IMR-90 (cell line): ENCODE results near the gene ZNF280A. TPM values are rescaled to one million over a fixed set of nuclear protein-coding genes. Genes with fewer than 3 reads are reported as not detected.

Experiments used
- ATAC-seq: fragments of 200-7000 bp; cut with Tn5 transposase; 2 replicates; pipeline ENCODE4 v1.9.1; 2020; ENCODE audit warnings: low read depth, mild to moderate bottlenecking, moderate library complexity
- BruUV-seq: library from RNA; stranded (reverse); fragments of 400-500 nt; replicated peaks from 2 replicates; lab custom pipeline; 2021; lab: Mats Ljungman, UMichigan
- CTCF ChIA-PET: fragments of 300-600 bp; formaldehyde crosslinking; extraction: SDS; loops from one replicate; lab custom pipeline; 2021; ENCODE audit warnings: antibody characterized with exemption; lab: Yijun Ruan, JAX
- POLR2A ChIA-PET: fragments of 300-600 bp; sonication (Branson Sonifier 250); formaldehyde crosslinking; loops from one replicate; lab custom pipeline; 2022; ENCODE audit warnings: antibody characterized with exemption; ENCODE audit not compliant: unreplicated experiment; lab: Charles Lee
- DNase-seq: peaks from one replicate; pipeline ENCODE4 v3.0.0; 2013
- H2AFZ ChIP-seq: replicated peaks from 2 replicates; pipeline ENCODE3; 2013; ENCODE audit warnings: low read length, mild to moderate bottlenecking; ENCODE audit not compliant: poor library complexity
- H2AK5ac ChIP-seq: 2 replicates; pipeline ENCODE4 v1.6.1; 2013; ENCODE audit warnings: low read depth, low read length, inconsistent platforms
- H2AK9ac ChIP-seq: replicated peaks from 2 replicates; pipeline ENCODE3; 2013; ENCODE audit warnings: mild to moderate bottlenecking, low read depth, low read length, moderate library complexity; ENCODE audit not compliant: poor library complexity
- H2BK120ac ChIP-seq: 2 replicates; pipeline ENCODE4 v1.6.1; 2013; ENCODE audit warnings: low read depth, low read length, inconsistent platforms
- H2BK15ac ChIP-seq: 3 replicates; pipeline ENCODE4 v1.6.1; 2013; ENCODE audit warnings: low read depth, low read length, inconsistent platforms
- H2BK20ac ChIP-seq: 2 replicates; pipeline ENCODE4 v1.6.1; 2013; ENCODE audit warnings: low read depth, mild to moderate bottlenecking, inconsistent platforms, low read length, moderate library complexity
- H2BK5ac ChIP-seq: 2 replicates; pipeline ENCODE4 v1.6.1; 2013; ENCODE audit warnings: mild to moderate bottlenecking, low read depth, low read length, inconsistent platforms; ENCODE audit not compliant: poor library complexity, severe bottlenecking
- H3K14ac ChIP-seq: replicated peaks from 2 replicates; pipeline ENCODE4 v1.6.1; 2013; ENCODE audit warnings: low read depth, low read length, inconsistent platforms
- H3K18ac ChIP-seq: 2 replicates; pipeline ENCODE4 v1.6.1; 2013; ENCODE audit warnings: low read depth, low read length, control low read depth
- H3K23ac ChIP-seq: 2 replicates; pipeline ENCODE4 v1.6.1; 2013; ENCODE audit warnings: low read depth, low read length, inconsistent platforms
- H3K27ac ChIP-seq: 2 replicates; pipeline ENCODE4 v1.5.1; 2013; ENCODE audit warnings: mild to moderate bottlenecking, control low read depth, low read length; ENCODE audit not compliant: insufficient read depth
- H3K27me3 ChIP-seq: 2 replicates; pipeline ENCODE4 v1.6.1; 2013; ENCODE audit warnings: low read length; ENCODE audit not compliant: control insufficient read depth, insufficient read depth
- H3K36me3 ChIP-seq: 2 replicates; pipeline ENCODE4 v1.6.1; 2013; ENCODE audit warnings: low read length, mixed read lengths; ENCODE audit not compliant: control insufficient read depth, insufficient read depth
- H3K4ac ChIP-seq: 2 replicates; pipeline ENCODE4 v1.6.1; 2013; ENCODE audit warnings: low read depth, low read length, inconsistent platforms
- H3K4me1 ChIP-seq: 2 replicates; pipeline ENCODE4 v1.6.1; 2013; ENCODE audit warnings: low read length, mixed read lengths; ENCODE audit not compliant: control insufficient read depth, insufficient read depth
- H3K4me2 ChIP-seq: 2 replicates; pipeline ENCODE4 v1.6.1; 2013; ENCODE audit warnings: low read depth, mild to moderate bottlenecking, control low read depth, low read length, moderate library complexity
- H3K4me3 ChIP-seq: 2 replicates; pipeline ENCODE4 v1.5.1; 2013; ENCODE audit warnings: low read depth, mild to moderate bottlenecking, control low read depth, low read length, moderate library complexity; ENCODE audit not compliant: insufficient read depth
- H3K56ac ChIP-seq: 2 replicates; pipeline ENCODE4 v1.6.1; 2013; ENCODE audit warnings: low read length, inconsistent platforms; ENCODE audit not compliant: insufficient read depth; ENCODE audit errors: extremely low read depth
- H3K79me1 ChIP-seq, 2 experiments: 2 replicates each; pipeline ENCODE4 v1.6.1; 2013; ENCODE audit warnings: low read length in 2 of 2, inconsistent platforms in 1 of 2, low read depth in 1 of 2
- H3K9ac ChIP-seq: 2 replicates; pipeline ENCODE4 v1.6.1; 2013; ENCODE audit warnings: low read depth, low read length, control low read depth
- H3K9me1 ChIP-seq: 2 replicates; pipeline ENCODE4 v1.6.1; 2013; ENCODE audit warnings: low read length, inconsistent platforms; ENCODE audit not compliant: insufficient read depth
- H3K9me3 ChIP-seq: 2 replicates; pipeline ENCODE4 v1.6.1; 2013; ENCODE audit warnings: low read length; ENCODE audit not compliant: control insufficient read depth, insufficient read depth
- H4K20me1 ChIP-seq: 2 replicates; pipeline ENCODE4 v1.6.1; 2013; ENCODE audit warnings: low read length, inconsistent platforms; ENCODE audit not compliant: insufficient read depth
- H4K5ac ChIP-seq: 2 replicates; pipeline ENCODE4 v1.6.1; 2013; ENCODE audit warnings: mild to moderate bottlenecking, low read depth, low read length, control low read depth
- H4K8ac ChIP-seq, 2 experiments: 2 replicates each; pipeline ENCODE4 v1.6.1; 2013; ENCODE audit warnings: low read depth in 2 of 2, low read length in 2 of 2, control low read depth in 1 of 2, inconsistent platforms in 1 of 2
- H4K91ac ChIP-seq: 2 replicates; pipeline ENCODE4 v1.6.1; 2013; ENCODE audit warnings: low read depth, low read length, inconsistent platforms; ENCODE audit not compliant: insufficient read depth
- CTCF ChIP-seq: conservative IDR thresholded peaks from 2 replicates; pipeline ENCODE4 v1.5.1; 2012; ENCODE audit warnings: mild to moderate bottlenecking, low read depth, low read length, improper control_type of control experiment
- RAD21 ChIP-seq: IDR thresholded peaks from 2 replicates; pipeline ENCODE4 v1.6.1; 2012; ENCODE audit warnings: low read length, improper control_type of control experiment
- WGBS, 2 experiments: methylation state at CpG; one replicate each; pipeline versions ENCODE4 v1.1.5 to v1.1.7; 2013; ENCODE audit warnings: missing lambda C conversion rate in 2 of 2; ENCODE audit not compliant: insufficient read length in 1 of 2; ENCODE audit errors: extremely low coverage in 2 of 2; 5-methylcytosine and 5-hydroxymethylcytosine counted together
- dilution Hi-C: fragments of 300-500 bp; cut with HindIII; formaldehyde crosslinking; loops from one replicate; pipeline ENCODE4 v1.14.3; 2018; ENCODE audit warnings: low sequenced_read_pairs; ENCODE audit not compliant: unreplicated experiment
- in situ Hi-C: fragments of 300-500 bp; cut with MboI; formaldehyde crosslinking; loops from 3 replicates; pipeline ENCODE4 v1.14.3; 2019; ENCODE audit warnings: low sequenced_read_pairs, inconsistent platforms, mixed read lengths
- intact Hi-C: fragments of 100-400 bp; cut with micrococcal nuclease; formaldehyde crosslinking; loops from 2 replicates; pipeline ENCODE4 v1.10.0; 2022
- polyA plus RNA-seq, 3 experiments: library from polyadenylated mRNA; depleted of rRNA; stranded (reverse); fragments of >200 nt; gene quantifications; 2 replicates each; pipeline ENCODE4 v1.2.3, GENCODE V29; 2012; ENCODE audit warnings: low replicate concordance in 1 of 3
- total RNA-seq: library from RNA; depleted of rRNA; stranded (reverse); fragments of >200 nt; gene quantifications from 2 replicates; pipeline ENCODE4 v1.2.3, GENCODE V29; 2012

The ZNF280A gene
- total and polyA plus RNA-seq, 2 of the 4 experiments (the other 2 are of a cell fraction), result not detected

GRCh38 chr22:22558972-22559603 is 39.0 kb upstream of the ZNF280A start, which contains the start of gene PRAME:
Gene PRAME (minus strand): TSS chr22:22559265. CDS start chr22:22556832, 2,433 bp downstream.
- Histone ChIP-seq H3K56ac (no peak within 1 kb of the TSS), H3K4ac (no peak within 1 kb of the TSS), H3K4me2 (no peak within 1 kb of the TSS), H3K27ac (no peak within 1 kb of the TSS), H4K8ac (no peak within 1 kb of the TSS), H2AFZ (peak within 1 kb of the TSS; percentile 67), H3K4me1 (no peaks in the 10 kb centered on the region), H3K9me1 (no peaks in the 10 kb centered on the region; the same call in 1 of the 2 replicates), H4K20me1 (no peaks in the 10 kb centered on the region), H3K18ac (no peak within 1 kb of the TSS), H2BK120ac (no peak within 1 kb of the TSS), H3K9me3 (no peaks in the 10 kb centered on the region), H3K9ac (no peak within 1 kb of the TSS), H2BK15ac (no peak within 1 kb of the TSS), H2BK5ac (no peak within 1 kb of the TSS), H3K14ac (no peak within 1 kb of the TSS), H3K4me3 (no peak within 1 kb of the TSS), H2AK5ac (no peak within 1 kb of the TSS), H3K23ac (no peak within 1 kb of the TSS), H4K91ac (no peak within 1 kb of the TSS), H3K27me3 (no peaks in the 10 kb centered on the region; the same call in 1 of the 2 replicates), H2AK9ac (no peak within 1 kb of the TSS), H4K5ac (no peak within 1 kb of the TSS), H2BK20ac (no peak within 1 kb of the TSS), H3K36me3 (no peaks in the 10 kb centered on the region), H3K79me1 (no peaks in the 10 kb centered on the region)
- POLR2A ChIA-PET, result no interaction called here
- intact Hi-C loops (no loop called here), in situ Hi-C loops (no loop called here), dilution Hi-C loops (no loop called here)
- CTCF ChIA-PET, result interaction anchor here (0.6 kb wide), 1 partner anchor 967 kb away, joined by 3 read pairs; no protein-coding TSS in a partner anchor
- peak; percentile 13 for DNase-seq
- ATAC-seq, result no peak
- no peak for TF ChIP-seq RAD21
- peak; percentile 57 for TF ChIP-seq CTCF
- 46% methylated on average over 3 of the region's 32 CpGs; no CpG with 5 or more reads in 1 of the 2 experiments for WGBS, 2 experiments
- no TSS peak for BruUV-seq
